AG09319 (cell line): ENCODE results near the gene KHNYN.

ENCODE experiments used
- DNase-seq: peaks from one replicate; pipeline ENCODE4 v3.0.0-alpha.2; 2010; ENCODE audit warnings: low read depth; ENCODE audit errors: extremely low read depth
- TF ChIP-seq, protein P1 (sequence below): IDR thresholded peaks from 2 replicates; pipeline ENCODE4 v1.5.1; 2011; ENCODE audit warnings: low read depth, mild to moderate bottlenecking, inconsistent platforms, low read length, moderate library complexity

The KHNYN gene

GRCh38 chr14:24397639-24398292 is 32.0 kb upstream of the KHNYN start:
- TF ChIP-seq, protein P1, sequence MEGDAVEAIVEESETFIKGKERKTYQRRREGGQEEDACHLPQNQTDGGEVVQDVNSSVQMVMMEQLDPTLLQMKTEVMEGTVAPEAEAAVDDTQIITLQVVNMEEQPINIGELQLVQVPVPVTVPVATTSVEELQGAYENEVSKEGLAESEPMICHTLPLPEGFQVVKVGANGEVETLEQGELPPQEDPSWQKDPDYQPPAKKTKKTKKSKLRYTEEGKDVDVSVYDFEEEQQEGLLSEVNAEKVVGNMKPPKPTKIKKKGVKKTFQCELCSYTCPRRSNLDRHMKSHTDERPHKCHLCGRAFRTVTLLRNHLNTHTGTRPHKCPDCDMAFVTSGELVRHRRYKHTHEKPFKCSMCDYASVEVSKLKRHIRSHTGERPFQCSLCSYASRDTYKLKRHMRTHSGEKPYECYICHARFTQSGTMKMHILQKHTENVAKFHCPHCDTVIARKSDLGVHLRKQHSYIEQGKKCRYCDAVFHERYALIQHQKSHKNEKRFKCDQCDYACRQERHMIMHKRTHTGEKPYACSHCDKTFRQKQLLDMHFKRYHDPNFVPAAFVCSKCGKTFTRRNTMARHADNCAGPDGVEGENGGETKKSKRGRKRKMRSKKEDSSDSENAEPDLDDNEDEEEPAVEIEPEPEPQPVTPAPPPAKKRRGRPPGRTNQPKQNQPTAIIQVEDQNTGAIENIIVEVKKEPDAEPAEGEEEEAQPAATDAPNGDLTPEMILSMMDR: no peak
- no peak for DNase-seq

- DNase-seq: no peak
- TF ChIP-seq, protein P1: no peak
Measured at GRCh38 chr14:24398293-24398652, 31.5 kb upstream of the KHNYN start.

DNA sequence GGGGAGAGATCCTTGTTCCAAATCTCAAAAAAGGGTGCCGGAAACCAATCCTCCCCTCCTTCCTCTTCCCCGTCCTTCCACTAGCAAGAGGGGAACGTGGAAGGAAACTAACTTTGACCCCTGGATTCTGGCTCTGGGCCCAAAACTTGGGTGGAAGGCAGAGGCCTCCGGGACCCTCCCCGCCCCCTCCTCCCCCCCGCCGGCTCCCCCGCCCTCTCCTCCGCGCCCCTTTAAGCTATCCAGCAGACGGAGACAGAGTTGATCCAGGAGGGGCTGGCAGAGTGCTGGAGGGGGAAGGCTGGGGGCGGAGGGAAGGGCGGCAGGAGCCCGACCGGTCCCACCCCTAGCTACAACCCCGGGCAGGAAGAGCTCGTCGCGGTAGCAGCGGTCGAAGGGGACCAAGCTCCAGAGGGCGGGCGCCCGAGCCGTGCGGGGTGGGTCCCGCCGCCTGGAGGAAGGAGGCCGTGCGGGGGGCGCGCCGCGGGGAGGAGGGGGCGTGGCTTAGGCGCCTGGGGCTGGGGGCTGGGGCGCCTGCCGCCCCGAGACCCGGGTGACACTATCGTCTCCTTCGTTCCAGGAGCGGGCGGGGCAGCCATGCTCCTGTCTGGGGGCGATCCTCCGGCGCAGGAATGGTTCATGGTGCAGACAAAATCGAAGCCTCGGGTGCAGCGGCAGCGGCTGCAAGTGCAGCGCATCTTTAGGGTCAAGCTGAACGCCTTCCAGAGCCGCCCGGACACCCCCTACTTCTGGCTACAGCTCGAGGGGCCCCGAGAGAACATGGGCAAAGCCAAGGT is 30.9 kb upstream of the KHNYN start, which contains the start of gene NYNRIN:
Gene NYNRIN (plus strand): TSS at position 351 of the 794 bp plus-strand sequence. CDS start 244 bp downstream, at position 595.
- DNase-seq: no peak
- TF ChIP-seq, protein P1: no peak

GRCh38 chr14:24399447-24399822 is 30.3 kb upstream of the KHNYN start:
- DNase-seq: no peak
- TF ChIP-seq, protein P1: no peak

- TF ChIP-seq, protein P1: no peak
- DNase-seq: no peak
Measured at GRCh38 chr14:24399999-24400718, 29.6 kb upstream of the KHNYN start.

DNA sequence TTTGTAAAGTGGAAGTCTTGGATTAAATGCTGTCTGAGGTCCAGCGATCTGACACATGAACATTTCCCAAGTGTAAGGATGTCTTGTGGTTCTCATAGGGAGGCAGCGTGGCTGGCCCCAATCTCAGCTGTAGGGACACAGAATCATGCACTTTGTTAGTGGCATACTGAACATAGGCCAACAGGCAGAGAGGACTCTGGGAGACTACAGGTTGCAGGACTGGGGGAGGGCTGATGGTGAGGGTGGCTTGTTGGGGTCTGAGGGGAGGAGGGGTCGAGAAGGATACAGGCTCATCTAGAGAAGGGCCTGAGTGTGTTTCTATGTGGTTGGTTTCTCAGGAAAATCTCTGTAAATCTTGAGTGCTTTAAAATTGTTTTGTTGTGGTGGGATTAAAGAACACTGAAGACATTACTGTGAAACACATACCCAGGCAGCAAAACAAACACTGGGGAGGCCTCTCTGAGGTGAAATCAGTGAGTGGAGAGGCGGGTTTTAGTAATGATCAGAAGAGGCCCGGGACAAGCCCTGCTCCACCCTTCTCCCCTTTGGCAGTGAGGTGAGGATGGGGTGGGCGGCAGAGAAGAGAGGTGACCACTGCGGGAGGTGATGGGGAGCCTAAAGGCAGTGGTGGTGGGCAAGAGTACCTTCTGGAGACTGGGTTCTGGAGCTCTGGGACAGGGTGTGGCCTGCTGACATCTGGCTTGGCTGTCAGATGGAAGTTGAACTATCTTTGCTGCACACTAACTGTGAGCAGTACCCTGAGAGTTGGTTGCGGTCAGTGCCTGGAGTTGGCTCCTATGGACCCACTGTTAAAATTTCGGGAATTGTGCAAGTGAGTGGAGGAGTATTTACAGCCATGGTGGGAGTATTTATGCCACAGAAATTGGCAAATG is 27.7 kb upstream of the KHNYN start:
- no peak for DNase-seq
- TF ChIP-seq, protein P1: no peak
